ELR (cell line): ENCODE data around the gene TCF23.
"Not testable (repeated sequence)": the region's sequence is repeated elsewhere in the genome, so short reads cannot be mapped to it uniquely, and the experiment has no call there.

Experiments used
- DNase-seq: peaks from one replicate; pipeline ENCODE4 v3.0.0-alpha.2; 2015; ENCODE audit warnings: low read depth

Gene TCF23

GRCh38 chr2:27189989-27190388 lies 41.2 kb downstream of the TCF23 start:
- DNase-seq = no peak

GRCh38 chr2:27191070-27191829 lies 42.4 kb downstream of the TCF23 start:
- peak; percentile 72 for DNase-seq

- no peak for DNase-seq
Observed at GRCh38 chr2:27194538-27195354, 45.9 kb downstream of the TCF23 start.

GRCh38 chr2:27195799-27196198 lies 47.0 kb downstream of the TCF23 start:
- DNase-seq = not testable (repeated sequence)

GRCh38 chr2:27198068-27198467 lies 49.3 kb downstream of the TCF23 start:
- not testable (repeated sequence) for DNase-seq

GRCh38 chr2:27198627-27199026 lies 49.8 kb downstream of the TCF23 start:
- no peak for DNase-seq

GRCh38 chr2:27199241-27199640 lies 50.4 kb downstream of the TCF23 start:
- no peak for DNase-seq

- DNase-seq = no peak
Observed at GRCh38 chr2:27201675-27202074, 52.9 kb downstream of the TCF23 start.

GRCh38 chr2:27202854-27203253 lies 54.0 kb downstream of the TCF23 start:
- no peak for DNase-seq

- DNase-seq = no peak
Observed at GRCh38 chr2:27203741-27204140, 54.9 kb downstream of the TCF23 start.

GRCh38 chr2:27204566-27204965 lies 55.8 kb downstream of the TCF23 start:
- DNase-seq = no peak

GRCh38 chr2:27205206-27205605 lies 56.4 kb downstream of the TCF23 start:
- no peak for DNase-seq

- DNase-seq = no peak
Observed at GRCh38 chr2:27206346-27206745, 57.5 kb downstream of the TCF23 start.
